Measurements from ENCODE around the gene MACROD1. TPM values are rescaled to one million over a fixed set of nuclear protein-coding genes. Genes with fewer than 3 reads are reported as not detected.

MACROD1 gene
- total and polyA plus RNA-seq, 9 of the 15 experiments (the other 6 are each of a cell fraction or from before 2014, with no cell fraction given), result 1.1 to 60.0 (median 26.4) TPM

- TF ChIP-seq CTCF (IDR thresholded peaks at IDR 0.05 in 2 of 3, conservative IDR thresholded peaks at IDR 0.05 in 1 of 3; ENCODE audit: insufficient read depth in 2 of 3, low read depth in 1 of 3, low read length in 3 of 3) (peak in 2 of 3 experiments; percentile 3 to 30; a peak in 1 of 6 replicates), IRF2 (CRISPR knock-in tag; IDR thresholded peaks at IDR 0.05) (no peak), JUND (IDR thresholded peaks at IDR 0.05; ENCODE audit: borderline replicate concordance, low read depth, low read length) (peak; percentile 32; the same call in 1 of the 2 replicates), JUND (tag; IDR thresholded peaks at IDR 0.05; ENCODE audit: borderline replicate concordance, low read depth, low read length) (no peak), HOXB6 (CRISPR knock-in tag; IDR thresholded peaks at IDR 0.05; ENCODE audit: borderline replicate concordance) (no peak), TOE1 (IDR thresholded peaks at IDR 0.05; ENCODE audit: borderline replicate concordance) (no peak), TOE1 (CRISPR knock-in tag; IDR thresholded peaks at IDR 0.05; ENCODE audit: borderline replicate concordance, low read depth) (no peak), GABPB2 (CRISPR knock-in tag; conservative IDR thresholded peaks at IDR 0.05) (no peak), FOXJ2 (tag; IDR thresholded peaks at IDR 0.05) (no peak), ZNF398 (CRISPR knock-in tag; IDR thresholded peaks at IDR 0.05) (no peak), RNF2 (IDR thresholded peaks at IDR 0.05) (no peak), ZNF609 (CRISPR knock-in tag; IDR thresholded peaks at IDR 0.05; ENCODE audit: borderline replicate concordance) (no peak), ATF7 (IDR thresholded peaks at IDR 0.05) (no peak; the same call in 1 of the 2 replicates), ZNF134 (CRISPR knock-in tag; conservative IDR thresholded peaks at IDR 0.05) (no peak)
Observed at GRCh38 chr11:64090806-64091516, 75.0 kb downstream of the MACROD1 start (continued).
